ENCODE data around the gene RASA4. TPM values are rescaled to one million over a fixed set of nuclear protein-coding genes. Genes with fewer than 3 reads are reported as not detected.
A peak's percentile ranks its signal among the peaks of the same experiment; 100 is the strongest.
"Not testable (repeated sequence)": the region's sequence is repeated elsewhere in the genome, so short reads cannot be mapped to it uniquely, and the experiment has no call there.

Gene RASA4
- total and polyA plus RNA-seq, 9 of the 15 experiments (the other 6 are each of a cell fraction or from before 2014, with no cell fraction given) = 0.36 to 10.9 (median 2.8) TPM

GRCh38 chr7:102578486-102578885, 38.1 kb downstream of the RASA4 start:
- intact Hi-C loops (cut with micrococcal nuclease); H3K4me3 ChIP-seq; DNase-seq (ENCODE audit: extremely low read depth in 1 of 4, low spot score in 3 of 4); FAIRE-seq; H3K79me2 ChIP-seq (ENCODE audit: control insufficient read depth, insufficient read depth, low read length); H3K27ac ChIP-seq (ENCODE audit: extremely low read depth, low read depth, low read length); H3K4me1 ChIP-seq (replicated peaks in 1 of 2; ENCODE audit: control insufficient read depth in 2 of 2, insufficient read depth in 2 of 2, low read length in 2 of 2); H2AFZ ChIP-seq (ENCODE audit: low read depth, low read length); H3K36me3 ChIP-seq (ENCODE audit: control insufficient read depth, insufficient read depth, low read length); H3K9me1 ChIP-seq (ENCODE audit: control insufficient read depth, insufficient read depth, low read length); POLR2A ChIA-PET; H4K20me1 ChIP-seq (replicated peaks; ENCODE audit: control insufficient read depth, insufficient read depth, low read length); H3K27me3 ChIP-seq (ENCODE audit: control insufficient read depth in 2 of 2, insufficient read depth in 2 of 2, low read length in 2 of 2); H3K4me2 ChIP-seq (ENCODE audit: insufficient read depth, low read length); BruUV-seq (replicated peaks); H3K9me3 ChIP-seq (replicated peaks; ENCODE audit: control insufficient read depth, insufficient read depth, low read depth, low read length); H3K9ac ChIP-seq (ENCODE audit: insufficient read depth in 1 of 2, low read depth in 2 of 2, low read length in 2 of 2); CTCF ChIA-PET (ENCODE audit: low intra/inter-chr PET ratio): not testable (repeated sequence)
- 18% methylated on average over 5 of the region's 5 CpGs for WGBS (ENCODE audit: insufficient coverage, low coverage, missing lambda C conversion rate)
- in situ Hi-C loops (cut with MboI) = loop anchor here (5.0 kb wide), 1 partner anchor 99 kb away; no protein-coding TSS in a partner anchor
- ATAC-seq = peak; percentile 6; the same call in 1 of the 3 replicates

- TF ChIP-seq OTX1 (CRISPR knock-in tag; IDR thresholded peaks at IDR 0.05) = 0 out of 2 replicates have a peak, but pooled peaks have one; percentile 9
- peak; percentile 58; the same call in 1 of the 2 replicates for TF ChIP-seq ZBTB26 (CRISPR knock-in tag; IDR thresholded peaks at IDR 0.05)
- H2AFZ ChIP-seq (ENCODE audit: low read depth, low read length); H3K9ac ChIP-seq (ENCODE audit: insufficient read depth in 1 of 2, low read depth in 2 of 2, low read length in 2 of 2); DNase-seq (ENCODE audit: extremely low read depth in 1 of 4, low spot score in 3 of 4); POLR2A ChIA-PET; H3K27me3 ChIP-seq (ENCODE audit: control insufficient read depth in 2 of 2, insufficient read depth in 2 of 2, low read length in 2 of 2); H3K4me3 ChIP-seq; H3K9me1 ChIP-seq (ENCODE audit: control insufficient read depth, insufficient read depth, low read length); H3K4me2 ChIP-seq (ENCODE audit: insufficient read depth, low read length); H3K4me1 ChIP-seq (replicated peaks in 1 of 2; ENCODE audit: control insufficient read depth in 2 of 2, insufficient read depth in 2 of 2, low read length in 2 of 2); BruUV-seq (replicated peaks); CTCF ChIA-PET (ENCODE audit: low intra/inter-chr PET ratio); H3K9me3 ChIP-seq (replicated peaks; ENCODE audit: control insufficient read depth, insufficient read depth, low read depth, low read length); intact Hi-C loops (cut with micrococcal nuclease); FAIRE-seq; H3K79me2 ChIP-seq (ENCODE audit: control insufficient read depth, insufficient read depth, low read length); H3K27ac ChIP-seq (ENCODE audit: extremely low read depth, low read depth, low read length); H4K20me1 ChIP-seq (replicated peaks; ENCODE audit: control insufficient read depth, insufficient read depth, low read length); ATAC-seq; H3K36me3 ChIP-seq (ENCODE audit: control insufficient read depth, insufficient read depth, low read length): not testable (repeated sequence)
- WGBS (ENCODE audit: insufficient coverage, low coverage, missing lambda C conversion rate) = 24% methylated on average over 6 of the region's 7 CpGs
- in situ Hi-C loops (cut with MboI) = loop anchor here (5.0 kb wide), 1 partner anchor 100 kb away; no protein-coding TSS in a partner anchor
Measured at GRCh38 chr7:102577315-102578240, 39.0 kb downstream of the RASA4 start.

GRCh38 chr7:102576363-102576762, 40.2 kb downstream of the RASA4 start:
- CTCF ChIA-PET (ENCODE audit: low intra/inter-chr PET ratio); H3K27ac ChIP-seq (ENCODE audit: extremely low read depth, low read depth, low read length); intact Hi-C loops (cut with micrococcal nuclease); H3K4me2 ChIP-seq (ENCODE audit: insufficient read depth, low read length); H3K9me3 ChIP-seq (replicated peaks; ENCODE audit: control insufficient read depth, insufficient read depth, low read depth, low read length); H3K4me3 ChIP-seq; BruUV-seq (replicated peaks); H3K27me3 ChIP-seq (ENCODE audit: control insufficient read depth in 2 of 2, insufficient read depth in 2 of 2, low read length in 2 of 2); H3K4me1 ChIP-seq (replicated peaks in 1 of 2; ENCODE audit: control insufficient read depth in 2 of 2, insufficient read depth in 2 of 2, low read length in 2 of 2); ATAC-seq; H3K9me1 ChIP-seq (ENCODE audit: control insufficient read depth, insufficient read depth, low read length); DNase-seq (ENCODE audit: extremely low read depth in 1 of 4, low spot score in 3 of 4); FAIRE-seq; H3K79me2 ChIP-seq (ENCODE audit: control insufficient read depth, insufficient read depth, low read length); POLR2A ChIA-PET; H4K20me1 ChIP-seq (replicated peaks; ENCODE audit: control insufficient read depth, insufficient read depth, low read length); H2AFZ ChIP-seq (ENCODE audit: low read depth, low read length); H3K9ac ChIP-seq (ENCODE audit: insufficient read depth in 1 of 2, low read depth in 2 of 2, low read length in 2 of 2); H3K36me3 ChIP-seq (ENCODE audit: control insufficient read depth, insufficient read depth, low read length): not testable (repeated sequence)
- in situ Hi-C loops (cut with MboI) = loop anchor here (5.0 kb wide), 1 partner anchor 101 kb away; no protein-coding TSS in a partner anchor
- no CpG with 5 or more reads among the region's 3 CpGs for WGBS (ENCODE audit: insufficient coverage, low coverage, missing lambda C conversion rate)

All from K562 (cell line).